ENCODE results near the gene GTF2H2C.
"Not testable (repeated sequence)": the region's sequence is repeated elsewhere in the genome, so short reads cannot be mapped to it uniquely, and the experiment has no call there.

DNA sequence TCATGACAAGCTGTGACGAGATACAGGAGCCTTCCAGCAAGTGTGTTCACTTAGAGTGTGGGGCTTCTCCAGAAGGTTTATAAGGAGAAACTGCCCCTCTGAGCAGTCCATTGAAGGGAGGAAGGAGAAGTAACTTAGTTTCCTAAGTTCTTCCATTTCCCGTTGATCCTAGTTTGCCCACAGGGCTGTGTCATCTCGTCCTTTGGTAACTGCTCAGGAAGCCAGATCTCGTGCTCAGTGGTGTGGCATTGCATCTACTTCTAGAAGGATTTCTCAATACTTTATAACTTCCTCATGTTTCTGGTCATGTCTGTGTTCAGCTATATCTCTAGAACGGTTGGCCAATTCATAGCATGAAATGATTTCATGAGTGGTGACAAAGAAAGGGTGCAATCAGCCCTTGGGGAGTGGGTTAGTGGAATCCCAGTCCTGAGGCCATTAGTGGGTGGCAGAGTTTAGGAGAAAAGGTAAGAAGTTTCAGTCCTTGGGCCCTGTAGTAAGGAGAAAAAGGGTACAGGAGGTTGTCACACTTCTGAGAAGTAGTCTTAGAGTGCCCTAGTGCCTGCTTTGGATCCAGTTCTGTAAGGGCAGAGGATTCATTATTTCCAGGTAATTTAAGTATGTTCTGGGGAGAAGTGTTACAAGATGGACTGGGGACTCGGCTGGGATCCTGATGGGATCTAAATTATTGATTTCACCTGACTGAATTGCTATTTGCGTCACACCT, 36.3 kb downstream of the GTF2H2C start:
- TF ChIP-seq, protein P1, sequence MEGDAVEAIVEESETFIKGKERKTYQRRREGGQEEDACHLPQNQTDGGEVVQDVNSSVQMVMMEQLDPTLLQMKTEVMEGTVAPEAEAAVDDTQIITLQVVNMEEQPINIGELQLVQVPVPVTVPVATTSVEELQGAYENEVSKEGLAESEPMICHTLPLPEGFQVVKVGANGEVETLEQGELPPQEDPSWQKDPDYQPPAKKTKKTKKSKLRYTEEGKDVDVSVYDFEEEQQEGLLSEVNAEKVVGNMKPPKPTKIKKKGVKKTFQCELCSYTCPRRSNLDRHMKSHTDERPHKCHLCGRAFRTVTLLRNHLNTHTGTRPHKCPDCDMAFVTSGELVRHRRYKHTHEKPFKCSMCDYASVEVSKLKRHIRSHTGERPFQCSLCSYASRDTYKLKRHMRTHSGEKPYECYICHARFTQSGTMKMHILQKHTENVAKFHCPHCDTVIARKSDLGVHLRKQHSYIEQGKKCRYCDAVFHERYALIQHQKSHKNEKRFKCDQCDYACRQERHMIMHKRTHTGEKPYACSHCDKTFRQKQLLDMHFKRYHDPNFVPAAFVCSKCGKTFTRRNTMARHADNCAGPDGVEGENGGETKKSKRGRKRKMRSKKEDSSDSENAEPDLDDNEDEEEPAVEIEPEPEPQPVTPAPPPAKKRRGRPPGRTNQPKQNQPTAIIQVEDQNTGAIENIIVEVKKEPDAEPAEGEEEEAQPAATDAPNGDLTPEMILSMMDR (IDR thresholded peaks at IDR 0.05; ENCODE audit: poor library complexity) = not testable (repeated sequence)
- not testable (repeated sequence) for TF ChIP-seq EZH2phosphoT487 (IDR thresholded peaks at IDR 0.05; ENCODE audit: low read depth, severe bottlenecking, unreplicated experiment); EZH2 (IDR thresholded peaks at IDR 0.05; ENCODE audit: borderline replicate concordance)

Data from hepatocyte (in vitro differentiated cells).